ENCODE measurements around the gene GNAQ. TPM values are rescaled to one million over a fixed set of nuclear protein-coding genes. Genes with fewer than 3 reads are reported as not detected.

GNAQ gene
- 24.4 and 33.3 TPM in 2 replicates for total RNA-seq

GRCh38 chr9:78031444-78031892 is at the start of gene GNAQ:
Gene GNAQ (minus strand): TSS chr9:78031811. CDS start chr9:78031235, 576 bp downstream.
- no peak for DNase-seq (ENCODE audit: low read depth in 2 of 2)

GRCh38 chr9:78074385-78075291 is 43.0 kb upstream of the GNAQ start:
- peak; percentile 9 to 57 for DNase-seq (ENCODE audit: low read depth in 2 of 2)

GRCh38 chr9:78073722-78074121 is 42.1 kb upstream of the GNAQ start:
- DNase-seq (ENCODE audit: low read depth in 2 of 2), result no peak

GRCh38 chr9:78072586-78073199 is 41.1 kb upstream of the GNAQ start:
- DNase-seq (ENCODE audit: low read depth in 2 of 2), result no peak

- peak in 1 of 2 donors; percentile 6 for DNase-seq (ENCODE audit: low read depth in 2 of 2)
These were observed 38.9 kb upstream of the GNAQ start for GRCh38 chr9:78070521-78070920.

- peak in 1 of 2 donors; percentile 30 for DNase-seq (ENCODE audit: low read depth in 2 of 2)
These were observed 32.5 kb upstream of the GNAQ start for GRCh38 chr9:78064075-78064474.

- no peak for DNase-seq (ENCODE audit: low read depth in 2 of 2)
These were observed 31.1 kb upstream of the GNAQ start for GRCh38 chr9:78062710-78063109.

- peak in 1 of 2 donors; percentile 6 for DNase-seq (ENCODE audit: low read depth in 2 of 2)
These were observed 22.6 kb upstream of the GNAQ start for GRCh38 chr9:78054218-78054617.

GRCh38 chr9:78053627-78054026 is 22.0 kb upstream of the GNAQ start:
- no peak for DNase-seq (ENCODE audit: low read depth in 2 of 2)

- DNase-seq (ENCODE audit: low read depth in 2 of 2), result no peak
These were observed 18.8 kb upstream of the GNAQ start for GRCh38 chr9:78050421-78050820.

- DNase-seq (ENCODE audit: low read depth in 2 of 2), result no peak
These were observed 17.9 kb upstream of the GNAQ start for GRCh38 chr9:78049484-78049883.

- DNase-seq (ENCODE audit: low read depth in 2 of 2), result no peak
These were observed 15.5 kb upstream of the GNAQ start for GRCh38 chr9:78047106-78047505.

GRCh38 chr9:78046112-78046511 is 14.5 kb upstream of the GNAQ start:
- DNase-seq (ENCODE audit: low read depth in 2 of 2), result no peak

- no peak for DNase-seq (ENCODE audit: low read depth in 2 of 2)
These were observed 13.3 kb upstream of the GNAQ start for GRCh38 chr9:78044886-78045285.

- no peak for DNase-seq (ENCODE audit: low read depth in 2 of 2)
These were observed 12.6 kb upstream of the GNAQ start for GRCh38 chr9:78044189-78044588.

GRCh38 chr9:78041971-78042370 is 10.4 kb upstream of the GNAQ start:
- no peak for DNase-seq (ENCODE audit: low read depth in 2 of 2)

GRCh38 chr9:78040726-78041125 is 9.1 kb upstream of the GNAQ start:
- DNase-seq (ENCODE audit: low read depth in 2 of 2), result no peak

GRCh38 chr9:78038620-78039300 is 7.1 kb upstream of the GNAQ start:
- DNase-seq (ENCODE audit: low read depth in 2 of 2), result peak; percentile 60 to 68

GRCh38 chr9:78035383-78035993 is 3.9 kb upstream of the GNAQ start:
- DNase-seq (ENCODE audit: low read depth in 2 of 2), result peak; percentile 86 to 88

GRCh38 chr9:78033870-78034269 is 2.3 kb upstream of the GNAQ start:
- DNase-seq (ENCODE audit: low read depth in 2 of 2), result no peak

GRCh38 chr9:78032730-78033457 is 1.3 kb upstream of the GNAQ start:
- DNase-seq (ENCODE audit: low read depth in 2 of 2), result peak in 1 of 2 donors; percentile 18

All from lung microvascular endothelial cell (primary cell).